ENCODE results near the gene CALML3. TPM values are rescaled to one million over a fixed set of nuclear protein-coding genes. Genes with fewer than 3 reads are reported as not detected.
A peak's percentile ranks its signal among the peaks of the same experiment; 100 is the strongest.

CALML3 gene
- total RNA-seq, 2 experiments from 2014 or later: not detected

DNA sequence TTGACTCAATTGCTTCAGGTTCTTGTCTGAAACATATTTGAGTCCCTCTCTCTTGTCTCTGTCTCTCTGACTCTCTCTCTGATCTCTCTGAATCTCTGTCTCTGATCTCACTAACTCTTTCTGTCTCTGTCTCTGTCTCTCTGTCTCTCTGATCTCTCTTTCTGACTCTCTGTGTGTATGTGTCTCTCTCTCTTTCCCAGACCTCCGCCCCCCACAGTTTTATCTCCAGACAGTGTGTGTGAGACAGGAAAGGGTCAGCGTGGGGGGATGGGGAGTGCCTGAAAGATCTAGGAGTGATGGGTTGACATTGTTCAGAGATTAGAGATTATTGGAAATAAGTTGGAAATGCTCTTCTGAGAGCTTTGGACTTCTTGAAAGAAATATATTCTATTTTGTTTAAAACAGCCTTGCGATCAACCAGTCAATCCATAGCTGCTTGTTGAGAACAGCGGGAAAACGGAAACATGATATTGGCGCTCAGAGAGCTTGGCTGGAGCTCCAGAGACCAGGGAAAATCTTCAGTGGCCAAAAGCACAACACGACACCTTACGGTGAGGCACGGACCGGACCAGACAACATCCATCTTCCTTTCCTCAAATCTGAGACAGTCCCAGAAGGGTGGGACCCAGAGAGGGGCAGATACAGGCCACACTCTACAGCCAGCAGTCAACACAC, 35.5 kb downstream of the CALML3 start:
- H3K9me2 ChIP-seq (ENCODE audit: insufficient read depth, low read length): no peaks in the 10 kb centered on the region
- H4K20me1 ChIP-seq (ENCODE audit: insufficient read depth, low read length): no peaks in the 10 kb centered on the region
- H3K27ac ChIP-seq (ENCODE audit: low read depth, low read length, poor library complexity, severe bottlenecking): no peak overlapping the region
- no peaks in the 10 kb centered on the region for H3K9me3 ChIP-seq (ENCODE audit: low read length)
- H3K36me3 ChIP-seq (ENCODE audit: insufficient read depth, low read length): no peaks in the 10 kb centered on the region
- ChIA-PET CTCF (ENCODE audit: unreplicated experiment) (no interaction called here), POLR2A (interaction anchor here (0.5 kb wide), 2 partner anchors 219 to 256 kb away, joined by 3 read pairs; no protein-coding TSS in a partner anchor)
- peak overlapping the region; percentile 71; the same call in 1 of the 2 replicates for H2AFZ ChIP-seq (ENCODE audit: low read length)
- H3K79me2 ChIP-seq (ENCODE audit: insufficient read depth, low read depth, low read length): no peaks in the 10 kb centered on the region
- BruUV-seq (replicated peaks): no TSS peak
- peaks cover 9% of the 10 kb centered on the region for H3K4me1 ChIP-seq (ENCODE audit: insufficient read depth, low read length, poor library complexity, severe bottlenecking)
- no peak for TF ChIP-seq EZH2phosphoT487 (IDR thresholded peaks at IDR 0.05; ENCODE audit: borderline replicate concordance, low read depth, low read length)
- TF ChIP-seq, protein P1, sequence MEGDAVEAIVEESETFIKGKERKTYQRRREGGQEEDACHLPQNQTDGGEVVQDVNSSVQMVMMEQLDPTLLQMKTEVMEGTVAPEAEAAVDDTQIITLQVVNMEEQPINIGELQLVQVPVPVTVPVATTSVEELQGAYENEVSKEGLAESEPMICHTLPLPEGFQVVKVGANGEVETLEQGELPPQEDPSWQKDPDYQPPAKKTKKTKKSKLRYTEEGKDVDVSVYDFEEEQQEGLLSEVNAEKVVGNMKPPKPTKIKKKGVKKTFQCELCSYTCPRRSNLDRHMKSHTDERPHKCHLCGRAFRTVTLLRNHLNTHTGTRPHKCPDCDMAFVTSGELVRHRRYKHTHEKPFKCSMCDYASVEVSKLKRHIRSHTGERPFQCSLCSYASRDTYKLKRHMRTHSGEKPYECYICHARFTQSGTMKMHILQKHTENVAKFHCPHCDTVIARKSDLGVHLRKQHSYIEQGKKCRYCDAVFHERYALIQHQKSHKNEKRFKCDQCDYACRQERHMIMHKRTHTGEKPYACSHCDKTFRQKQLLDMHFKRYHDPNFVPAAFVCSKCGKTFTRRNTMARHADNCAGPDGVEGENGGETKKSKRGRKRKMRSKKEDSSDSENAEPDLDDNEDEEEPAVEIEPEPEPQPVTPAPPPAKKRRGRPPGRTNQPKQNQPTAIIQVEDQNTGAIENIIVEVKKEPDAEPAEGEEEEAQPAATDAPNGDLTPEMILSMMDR (conservative IDR thresholded peaks at IDR 0.05; ENCODE audit: low read length): no peak
- no peak for DNase-seq (ENCODE audit: low spot score)
- peak overlapping the region; percentile 14; the same call in 1 of the 2 replicates for H3K4me2 ChIP-seq (ENCODE audit: low read length)
- H3K4me3 ChIP-seq (ENCODE audit: low read depth, low read length, poor library complexity, severe bottlenecking): no peak overlapping the region
- intact Hi-C loops (cut with micrococcal nuclease; ENCODE audit: unreplicated experiment): no loop called here

- no peak overlapping the region for H3K4me2 ChIP-seq (ENCODE audit: low read length)
- peaks cover 9% of the 10 kb centered on the region for H3K4me1 ChIP-seq (ENCODE audit: insufficient read depth, low read length, poor library complexity, severe bottlenecking)
- H3K79me2 ChIP-seq (ENCODE audit: insufficient read depth, low read depth, low read length): no peaks in the 10 kb centered on the region
- TF ChIP-seq EZH2phosphoT487 (IDR thresholded peaks at IDR 0.05; ENCODE audit: borderline replicate concordance, low read depth, low read length): no peak
- TF ChIP-seq, protein P1 (conservative IDR thresholded peaks at IDR 0.05; ENCODE audit: low read length): no peak
- no peak overlapping the region for H3K4me3 ChIP-seq (ENCODE audit: low read depth, low read length, poor library complexity, severe bottlenecking)
- intact Hi-C loops (cut with micrococcal nuclease; ENCODE audit: unreplicated experiment): no loop called here
- no peaks in the 10 kb centered on the region for H4K20me1 ChIP-seq (ENCODE audit: insufficient read depth, low read length)
- no peak overlapping the region for H3K27ac ChIP-seq (ENCODE audit: low read depth, low read length, poor library complexity, severe bottlenecking)
- CTCF ChIA-PET (ENCODE audit: unreplicated experiment): no interaction called here
- no peak for DNase-seq (ENCODE audit: low spot score)
- no TSS peak for BruUV-seq (replicated peaks)
- H2AFZ ChIP-seq (ENCODE audit: low read length): no peak overlapping the region
- no peaks in the 10 kb centered on the region for H3K36me3 ChIP-seq (ENCODE audit: insufficient read depth, low read length)
- no peaks in the 10 kb centered on the region for H3K9me3 ChIP-seq (ENCODE audit: low read length)
- no peaks in the 10 kb centered on the region for H3K9me2 ChIP-seq (ENCODE audit: insufficient read depth, low read length)
- POLR2A ChIA-PET: interaction anchor here (0.5 kb wide), 1 partner anchor 220 kb away, joined by 3 read pairs; no protein-coding TSS in a partner anchor
Measured at GRCh38 chr10:5560817-5561703, 36.3 kb downstream of the CALML3 start.
